ENCODE data around the gene GMIP.
A peak's percentile ranks its signal among the peaks of the same experiment; 100 is the strongest.
"Not testable (repeated sequence)": the region's sequence is repeated elsewhere in the genome, so short reads cannot be mapped to it uniquely, and the experiment has no call there.

The GMIP gene

DNA sequence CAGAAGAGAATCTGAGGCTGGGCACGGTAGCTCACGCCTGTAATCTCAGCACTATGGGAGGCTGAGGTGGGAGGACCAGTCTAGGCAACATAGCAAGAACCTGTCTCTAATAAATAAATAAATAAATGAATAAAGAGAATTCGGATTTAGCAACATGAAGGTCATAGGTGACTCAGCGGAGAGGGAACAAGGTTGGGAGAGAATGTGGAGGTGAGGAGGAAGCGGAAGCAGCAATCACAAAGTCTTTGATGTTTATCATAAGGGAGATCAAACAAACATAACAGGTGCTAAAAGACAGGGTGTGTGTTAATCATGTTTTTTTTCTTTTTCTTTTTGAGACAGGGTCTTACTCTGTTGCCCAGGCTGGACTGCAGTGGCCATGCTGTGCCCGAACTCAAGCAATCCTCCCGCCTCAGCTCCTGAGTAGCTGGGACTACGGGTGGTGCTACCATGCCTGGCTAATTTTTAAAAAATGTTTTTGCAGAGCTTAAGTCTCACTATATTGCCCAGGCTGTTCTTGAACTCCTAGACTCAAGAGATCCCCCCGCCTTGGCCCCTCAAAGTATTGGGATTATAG is 41.2 kb downstream of the GMIP start:
- H3K4me1 ChIP-seq: peaks cover 10% of the 10 kb centered on the region
- H3K4me3 ChIP-seq: no peak overlapping the region
- H3K27me3 ChIP-seq (ENCODE audit: low read depth): no peaks in the 10 kb centered on the region
- H3K36me3 ChIP-seq (replicated peaks): no peaks in the 10 kb centered on the region
- no peak for DNase-seq (ENCODE audit: low spot score in 2 of 2)
- in situ Hi-C loops (cut with MboI; ENCODE audit: low sequenced_read_pairs): no loop called here
- no peaks in the 10 kb centered on the region for H3K9me3 ChIP-seq

DNA sequence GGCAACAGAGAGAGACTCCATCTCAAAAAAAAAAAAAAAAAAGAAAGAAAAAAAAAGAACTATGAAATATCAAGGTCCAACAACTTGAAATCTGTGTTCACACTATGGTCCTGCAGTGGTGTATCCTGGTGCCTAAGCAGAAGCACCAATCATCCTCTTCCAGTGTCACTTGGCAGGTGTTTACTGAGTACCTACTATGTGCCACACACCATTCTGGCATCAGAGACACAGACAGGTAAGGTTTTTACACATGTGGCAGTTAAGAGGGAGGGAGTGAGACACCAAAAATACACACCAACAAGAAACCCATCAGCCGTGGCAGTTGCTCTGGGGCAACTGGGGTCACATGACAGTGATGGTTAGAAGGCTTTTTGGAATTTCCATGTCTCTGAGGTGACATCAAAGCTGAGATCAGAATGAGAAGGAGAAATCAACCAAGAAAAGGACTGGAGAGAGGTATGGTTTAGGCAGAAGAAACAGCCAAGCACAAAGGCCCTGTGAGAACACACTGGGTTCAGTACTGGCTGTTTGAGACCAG is 42.6 kb downstream of the GMIP start:
- Histone ChIP-seq H3K4me1 (peaks cover 10% of the 10 kb centered on the region), H3K4me3 (no peak overlapping the region), H3K36me3 (replicated peaks) (no peaks in the 10 kb centered on the region), H3K27me3 (ENCODE audit: low read depth) (no peaks in the 10 kb centered on the region), H3K9me3 (no peaks in the 10 kb centered on the region)
- in situ Hi-C loops (cut with MboI; ENCODE audit: low sequenced_read_pairs): no loop called here
- no peak for DNase-seq (ENCODE audit: low spot score in 2 of 2)

DNA sequence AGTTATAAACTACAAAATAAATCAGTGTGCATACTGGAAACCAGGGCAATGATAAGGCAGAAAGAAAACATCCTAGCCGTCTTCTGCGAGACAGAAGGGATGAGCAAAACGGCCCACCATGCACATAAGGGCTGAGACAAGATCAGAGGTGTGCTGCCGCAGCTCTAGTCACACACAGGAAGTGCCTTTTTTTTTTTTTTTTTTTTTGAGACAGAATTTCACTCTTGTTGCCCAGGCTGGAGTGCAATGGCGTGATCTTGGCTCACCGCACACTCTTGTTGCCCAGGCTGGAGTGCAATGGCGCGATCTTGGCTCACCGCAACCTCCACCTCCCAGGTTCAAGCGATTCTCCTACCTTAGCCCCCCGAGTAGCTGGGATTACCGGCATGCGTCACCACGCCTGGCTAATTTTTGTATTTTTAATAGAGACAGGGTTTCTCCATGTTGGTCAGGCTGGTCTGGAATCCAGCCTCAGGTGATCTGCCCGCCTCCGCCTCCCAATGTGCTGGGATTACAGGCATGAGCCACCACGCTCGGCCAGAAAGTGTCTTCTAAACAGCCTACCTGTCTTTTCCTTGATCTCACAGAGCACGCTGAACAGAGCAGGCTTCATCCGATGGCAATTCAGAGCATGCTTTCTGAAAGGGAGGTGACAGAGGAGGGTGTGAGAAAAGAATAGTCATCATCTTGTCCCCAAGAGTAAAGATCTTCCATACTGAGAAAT is 44.6 kb downstream of the GMIP start:
- DNase-seq (ENCODE audit: low spot score in 2 of 2); H3K4me1 ChIP-seq; in situ Hi-C loops (cut with MboI; ENCODE audit: low sequenced_read_pairs); H3K27me3 ChIP-seq (ENCODE audit: low read depth); H3K36me3 ChIP-seq (replicated peaks); H3K4me3 ChIP-seq; H3K9me3 ChIP-seq: not testable (repeated sequence)

DNA sequence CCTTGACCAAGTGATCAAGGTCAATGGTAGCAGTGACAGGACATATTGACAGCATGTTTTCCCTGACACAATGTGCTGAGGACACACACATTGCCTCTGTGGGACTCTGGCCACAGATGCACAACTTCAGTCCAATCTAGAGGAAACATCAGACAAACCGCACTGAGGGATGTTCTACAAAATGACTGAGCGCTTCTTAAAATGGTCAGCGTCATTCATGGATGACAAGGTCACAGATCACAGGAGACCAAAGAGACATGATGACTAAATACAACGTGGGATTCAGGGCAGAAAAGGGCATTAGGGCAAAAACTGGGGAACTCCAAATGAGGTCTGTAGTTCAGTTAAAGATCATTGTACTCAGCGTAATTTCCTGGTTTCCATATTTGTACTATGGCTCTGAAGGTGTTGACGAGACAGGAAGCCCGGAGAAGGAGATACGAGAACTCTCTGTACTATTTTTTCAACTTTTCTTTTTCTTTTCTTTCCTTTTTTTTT is 45.6 kb downstream of the GMIP start:
- no peak for DNase-seq (ENCODE audit: low spot score in 2 of 2)
- in situ Hi-C loops (cut with MboI; ENCODE audit: low sequenced_read_pairs): no loop called here

GRCh38 chr19:19595171-19595701 is 48.2 kb downstream of the GMIP start:
- DNase-seq (ENCODE audit: low spot score in 2 of 2): no peak
- Histone ChIP-seq H3K4me1 (peaks cover 5% of the 10 kb centered on the region; the same call in 1 of the 2 replicates), H3K36me3 (replicated peaks) (no peaks in the 10 kb centered on the region), H3K4me3 (no peak overlapping the region), H3K27me3 (ENCODE audit: low read depth) (no peaks in the 10 kb centered on the region), H3K9me3 (no peaks in the 10 kb centered on the region)
- in situ Hi-C loops (cut with MboI; ENCODE audit: low sequenced_read_pairs): no loop called here

More for the DNA sequence above, 45.6 kb downstream of the GMIP start:
- H3K4me1 ChIP-seq: peaks cover 7% of the 10 kb centered on the region
- H3K9me3 ChIP-seq: no peaks in the 10 kb centered on the region
- H3K4me3 ChIP-seq: no peak overlapping the region
- no peaks in the 10 kb centered on the region for H3K27me3 ChIP-seq (ENCODE audit: low read depth)
- H3K36me3 ChIP-seq (replicated peaks): no peaks in the 10 kb centered on the region

GRCh38 chr19:19594381-19594780 is 49.1 kb downstream of the GMIP start:
- H3K4me1 ChIP-seq: peaks cover 5% of the 10 kb centered on the region; the same call in 1 of the 2 replicates
- DNase-seq (ENCODE audit: low spot score in 2 of 2): no peak
- H3K36me3 ChIP-seq (replicated peaks): no peaks in the 10 kb centered on the region
- no peaks in the 10 kb centered on the region for H3K27me3 ChIP-seq (ENCODE audit: low read depth)
- H3K4me3 ChIP-seq: no peak overlapping the region
- in situ Hi-C loops (cut with MboI; ENCODE audit: low sequenced_read_pairs): no loop called here
- no peaks in the 10 kb centered on the region for H3K9me3 ChIP-seq

DNA sequence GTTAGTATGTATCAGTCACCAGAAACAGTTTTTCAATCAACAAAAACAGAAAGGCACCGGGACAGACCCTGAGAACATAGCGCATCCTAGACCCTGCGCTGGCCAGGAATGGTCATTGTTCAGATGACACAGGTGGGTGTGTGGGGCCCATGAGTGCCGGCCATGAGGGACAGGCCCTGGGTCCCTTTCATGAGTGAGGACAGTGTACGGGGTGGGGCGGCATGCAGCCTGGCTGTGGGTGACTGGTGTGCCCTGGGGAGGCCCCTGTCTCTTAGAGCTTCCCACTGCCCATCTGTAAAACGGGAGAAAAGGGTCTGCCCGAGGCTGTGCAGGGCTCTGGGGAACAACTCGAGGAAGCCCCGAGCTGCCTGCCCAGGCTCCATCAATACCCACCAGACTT is 50.8 kb downstream of the GMIP start:
- DNase-seq (ENCODE audit: low spot score in 2 of 2): no peak
- Histone ChIP-seq H3K4me1 (peaks cover 5% of the 10 kb centered on the region; the same call in 1 of the 2 replicates), H3K9me3 (no peaks in the 10 kb centered on the region), H3K4me3 (no peak overlapping the region), H3K27me3 (ENCODE audit: low read depth) (no peaks in the 10 kb centered on the region), H3K36me3 (replicated peaks) (no peaks in the 10 kb centered on the region)
- in situ Hi-C loops (cut with MboI; ENCODE audit: low sequenced_read_pairs): no loop called here

- Histone ChIP-seq H3K9me3 (no peaks in the 10 kb centered on the region), H3K4me1 (peaks cover 5% of the 10 kb centered on the region; the same call in 1 of the 2 replicates), H3K4me3 (no peak overlapping the region), H3K36me3 (replicated peaks) (no peaks in the 10 kb centered on the region), H3K27me3 (ENCODE audit: low read depth) (no peaks in the 10 kb centered on the region)
- in situ Hi-C loops (cut with MboI; ENCODE audit: low sequenced_read_pairs): no loop called here
- DNase-seq (ENCODE audit: low spot score in 2 of 2): peak in 1 of 2 experiments; percentile 16
These were observed 52.2 kb downstream of the GMIP start for GRCh38 chr19:19591133-19591825.

GRCh38 chr19:19588546-19588945 is 54.9 kb downstream of the GMIP start:
- Histone ChIP-seq H3K4me3 (no peak overlapping the region), H3K27me3 (ENCODE audit: low read depth) (no peaks in the 10 kb centered on the region), H3K36me3 (replicated peaks) (no peaks in the 10 kb centered on the region), H3K9me3 (no peaks in the 10 kb centered on the region), H3K4me1 (peaks cover 13% of the 10 kb centered on the region)
- in situ Hi-C loops (cut with MboI; ENCODE audit: low sequenced_read_pairs): no loop called here
- no peak for DNase-seq (ENCODE audit: low spot score in 2 of 2)

DNA sequence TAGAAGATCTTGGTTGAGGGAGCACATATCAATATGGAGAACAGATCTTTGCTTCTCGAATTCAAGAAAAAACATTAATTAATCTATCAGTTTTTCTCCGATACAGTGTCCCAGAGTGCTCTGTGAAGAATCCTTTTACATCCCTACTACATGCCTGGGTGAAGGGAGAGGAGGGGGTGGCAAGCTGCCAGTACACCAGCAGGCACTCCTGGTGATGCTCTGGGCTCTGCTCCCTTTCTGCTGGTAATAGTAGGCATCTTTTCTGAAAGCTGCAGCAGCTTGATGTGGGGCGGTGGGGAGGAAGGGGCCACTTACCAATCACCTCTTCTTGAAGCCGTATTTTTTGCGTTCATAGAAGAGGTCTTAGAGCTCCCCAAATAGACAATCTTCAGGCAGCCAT is 55.7 kb downstream of the GMIP start:
- Histone ChIP-seq H3K4me1 (peaks cover 13% of the 10 kb centered on the region), H3K36me3 (replicated peaks) (no peaks in the 10 kb centered on the region), H3K27me3 (ENCODE audit: low read depth) (no peaks in the 10 kb centered on the region), H3K4me3 (no peak overlapping the region), H3K9me3 (no peaks in the 10 kb centered on the region)
- DNase-seq (ENCODE audit: low spot score in 2 of 2): no peak
- in situ Hi-C loops (cut with MboI; ENCODE audit: low sequenced_read_pairs): no loop called here

GRCh38 chr19:19584356-19584755 is 59.1 kb downstream of the GMIP start:
- H3K9me3 ChIP-seq: no peaks in the 10 kb centered on the region
- no peak for DNase-seq (ENCODE audit: low spot score in 2 of 2)
- no peaks in the 10 kb centered on the region for H3K27me3 ChIP-seq (ENCODE audit: low read depth)
- H3K4me3 ChIP-seq: no peak overlapping the region
- no peaks in the 10 kb centered on the region for H3K36me3 ChIP-seq (replicated peaks)
- H3K4me1 ChIP-seq: peaks cover 8% of the 10 kb centered on the region; the same call in 1 of the 2 replicates
- in situ Hi-C loops (cut with MboI; ENCODE audit: low sequenced_read_pairs): no loop called here

GRCh38 chr19:19582471-19582870 is 61.0 kb downstream of the GMIP start:
- H3K4me3 ChIP-seq: no peak overlapping the region
- DNase-seq (ENCODE audit: low spot score in 2 of 2): no peak
- H3K4me1 ChIP-seq: peaks cover 8% of the 10 kb centered on the region; the same call in 1 of the 2 replicates
- no peaks in the 10 kb centered on the region for H3K9me3 ChIP-seq
- H3K27me3 ChIP-seq (ENCODE audit: low read depth): no peaks in the 10 kb centered on the region
- in situ Hi-C loops (cut with MboI; ENCODE audit: low sequenced_read_pairs): no loop called here
- no peaks in the 10 kb centered on the region for H3K36me3 ChIP-seq (replicated peaks)

DNA sequence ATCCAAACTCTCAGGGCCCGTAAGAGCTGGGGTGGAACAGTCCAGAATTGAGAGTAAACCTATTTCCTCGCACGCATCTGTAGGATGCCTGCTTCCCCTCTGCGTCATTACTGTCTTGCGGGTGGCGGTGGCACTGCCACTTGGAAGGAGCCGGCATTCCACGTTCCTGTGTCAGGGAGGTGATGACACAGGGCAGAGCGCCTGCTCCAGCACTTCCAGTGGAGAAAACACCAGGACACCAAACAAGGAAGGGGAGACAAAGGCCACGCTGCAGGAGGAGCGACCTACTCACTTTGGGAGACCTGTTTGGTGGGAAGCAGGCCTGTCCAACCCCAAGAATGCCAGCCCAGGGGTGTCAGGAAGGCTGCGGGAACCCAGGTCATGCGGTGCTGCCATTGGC is 62.1 kb downstream of the GMIP start:
- Histone ChIP-seq H3K27me3 (ENCODE audit: low read depth) (no peaks in the 10 kb centered on the region), H3K36me3 (replicated peaks) (no peaks in the 10 kb centered on the region), H3K4me3 (no peak overlapping the region), H3K9me3 (no peaks in the 10 kb centered on the region), H3K4me1 (peaks cover 8% of the 10 kb centered on the region; the same call in 1 of the 2 replicates)
- in situ Hi-C loops (cut with MboI; ENCODE audit: low sequenced_read_pairs): no loop called here
- DNase-seq (ENCODE audit: low spot score in 2 of 2): no peak

Data from HAP-1 (cell line).